Esophagus squamous epithelium (tissue), 4 donors: ENCODE measurements around the gene KIF1C.

Experiments
- CTCF ChIP-seq, 6 experiments: fragments of 450-650 bp in 4 of 6; fragments of 200-600 bp in 2 of 6; sonication (generic) in 2 of 6; IDR thresholded peaks; one replicate each; pipeline ENCODE4 v1.5.1; 2016 to 2019; ENCODE audit warnings: antibody characterized with exemption in 6 of 6, mild to moderate bottlenecking in 4 of 6, moderate library complexity in 4 of 6
- POLR2A ChIP-seq, 4 donors: fragments of 450-650 bp; IDR thresholded peaks; one replicate each; pipeline ENCODE4 v1.6.1; 2017; ENCODE audit warnings: antibody characterized with exemption in 4 of 4, mild to moderate bottlenecking in 4 of 4, moderate library complexity in 3 of 4

- TF ChIP-seq POLR2A (IDR thresholded peaks at IDR 0.05) (no peak), CTCF (IDR thresholded peaks at IDR 0.05) (no peak)
Observed at GRCh38 chr17:4959261-4959965, 38.3 kb upstream of the KIF1C start.
